ENCODE results near the gene DLGAP4.

DLGAP4 gene

DNA sequence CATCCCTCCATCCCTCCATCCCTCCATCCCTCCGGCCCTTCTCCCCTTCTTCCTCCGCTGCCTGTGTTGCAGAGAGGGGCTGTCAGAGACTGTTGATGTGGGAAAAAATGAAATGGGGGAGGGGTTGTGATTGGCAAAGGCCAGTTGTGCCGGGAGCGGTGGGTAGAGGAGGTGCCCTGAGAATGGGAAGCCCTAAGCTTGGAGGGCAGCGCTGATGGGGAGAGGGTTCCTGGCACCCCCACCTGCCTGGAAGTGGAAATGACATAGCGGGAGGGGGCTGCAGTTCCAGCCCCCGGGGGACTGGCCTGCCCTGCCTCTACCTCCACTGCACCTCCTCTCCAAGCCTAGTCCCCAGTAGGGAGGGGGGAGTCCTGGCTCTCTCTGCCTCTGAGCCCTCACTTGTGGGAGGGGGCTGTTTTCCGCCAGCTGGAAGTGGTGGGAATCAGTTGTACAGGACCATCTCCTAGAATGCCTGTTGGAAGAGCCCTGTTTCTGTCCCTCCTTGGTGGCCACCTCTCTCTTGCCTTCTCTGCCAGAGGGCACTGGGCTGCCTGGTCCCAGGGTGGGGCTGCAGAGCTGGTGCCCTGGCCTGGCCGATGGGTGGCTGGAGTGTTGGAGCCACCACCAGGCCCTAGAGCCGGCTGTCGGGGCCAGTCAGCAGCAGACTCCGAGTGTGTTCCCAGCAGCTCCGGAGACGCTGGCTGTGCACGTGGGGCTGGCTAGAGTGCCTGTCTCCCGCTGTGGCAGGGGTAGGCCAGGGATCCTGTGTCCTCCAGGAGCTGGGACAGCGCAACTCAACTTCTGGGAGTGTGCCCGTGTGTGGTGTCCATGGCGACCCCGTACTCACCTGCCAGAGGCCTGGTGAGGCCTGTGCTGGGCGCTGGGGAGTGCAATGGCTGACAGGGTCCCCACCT is 1.5 kb downstream of the DLGAP4 start:
- Histone ChIP-seq H3K14ac (ENCODE audit: low read length in 2 of 2) (no peak overlapping the region), H2BK12ac (ENCODE audit: low read length in 2 of 2) (no peak overlapping the region), H3K18ac (ENCODE audit: low read depth in 1 of 2, low read length in 2 of 2) (no peak overlapping the region), H2AK5ac (ENCODE audit: low read length, severe bottlenecking) (no peak overlapping the region), H4K91ac (ENCODE audit: low read length) (no peak overlapping the region), H3K27me3 (ENCODE audit: control insufficient read depth in 1 of 2, insufficient read depth in 1 of 2, low read length in 2 of 2) (peaks cover 94 to 95% of the 10 kb centered on the region in 2 experiments), H3K79me1 (replicated peaks; ENCODE audit: low read length, poor library complexity, severe bottlenecking) (no peaks in the 10 kb centered on the region), H2BK120ac (ENCODE audit: low read depth, low read length) (no peak overlapping the region), H2BK15ac (ENCODE audit: low read depth, poor library complexity, severe bottlenecking) (no peak overlapping the region), H3K4me1 (ENCODE audit: control insufficient read depth, insufficient read depth, low read depth, low read length) (peaks cover 12% of the 10 kb centered on the region), H3K27ac (ENCODE audit: low read length, poor library complexity, severe bottlenecking) (no peak overlapping the region), H3K4me3 (ENCODE audit: insufficient read depth in 1 of 2, low read depth in 1 of 2, low read length in 2 of 2) (no peak overlapping the region), H3K4ac (ENCODE audit: low read depth in 1 of 2, low read length in 2 of 2) (no peak overlapping the region), H3K9me3 (ENCODE audit: control insufficient read depth, low read length) (no peaks in the 10 kb centered on the region), H3K9ac (ENCODE audit: low read length) (no peak overlapping the region), H3K23ac (ENCODE audit: low read length in 2 of 2) (no peak overlapping the region), H2AFZ (ENCODE audit: low read depth, low read length) (no peak overlapping the region), H2BK5ac (ENCODE audit: low read depth, low read length, poor library complexity, severe bottlenecking) (no peak overlapping the region), H3K4me2 (ENCODE audit: low read length, poor library complexity, severe bottlenecking) (no peak overlapping the region), H3K36me3 (ENCODE audit: control insufficient read depth in 1 of 2, insufficient read depth in 2 of 2, low read depth in 1 of 2, low read length in 2 of 2) (no peaks in the 10 kb centered on the region), H4K8ac (ENCODE audit: low read length) (no peak overlapping the region)
- DNase-seq = no peak
- WGBS = 36% methylated on average over 18 of the region's 21 CpGs

DNA sequence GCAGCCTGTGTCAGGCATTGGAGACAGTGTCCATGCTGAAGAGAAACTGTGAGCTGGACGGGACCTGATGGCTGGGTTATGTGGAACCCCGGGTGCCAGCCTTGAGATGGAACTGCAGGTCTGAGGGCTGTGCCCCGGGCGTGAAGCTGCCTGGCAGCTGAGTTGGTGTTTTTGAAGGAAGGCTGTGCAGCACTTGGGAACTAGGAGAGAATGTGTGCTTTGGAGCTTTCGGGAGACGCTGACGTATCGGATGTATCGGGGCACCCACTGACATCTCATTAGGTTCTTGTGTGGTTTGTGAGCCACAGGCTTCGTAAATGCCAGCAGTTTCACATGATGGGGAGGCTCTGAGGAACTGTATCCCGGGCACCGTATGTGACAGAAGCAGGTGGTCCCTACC is 2.2 kb downstream of the DLGAP4 start:
- Histone ChIP-seq H3K9me3 (ENCODE audit: control insufficient read depth, low read length) (no peaks in the 10 kb centered on the region), H3K4me2 (ENCODE audit: low read length, poor library complexity, severe bottlenecking) (no peak overlapping the region), H2BK12ac (ENCODE audit: low read length in 2 of 2) (no peak overlapping the region), H3K18ac (ENCODE audit: low read depth in 1 of 2, low read length in 2 of 2) (no peak overlapping the region), H3K4ac (ENCODE audit: low read depth in 1 of 2, low read length in 2 of 2) (no peak overlapping the region), H2AK5ac (ENCODE audit: low read length, severe bottlenecking) (no peak overlapping the region), H4K91ac (ENCODE audit: low read length) (no peak overlapping the region), H2BK15ac (ENCODE audit: low read depth, poor library complexity, severe bottlenecking) (no peak overlapping the region), H3K9ac (ENCODE audit: low read length) (no peak overlapping the region), H2BK120ac (ENCODE audit: low read depth, low read length) (no peak overlapping the region), H3K4me3 (ENCODE audit: insufficient read depth in 1 of 2, low read depth in 1 of 2, low read length in 2 of 2) (no peak overlapping the region), H3K23ac (ENCODE audit: low read length in 2 of 2) (no peak overlapping the region), H3K27ac (ENCODE audit: low read length, poor library complexity, severe bottlenecking) (no peak overlapping the region), H2BK5ac (ENCODE audit: low read depth, low read length, poor library complexity, severe bottlenecking) (no peak overlapping the region), H3K4me1 (ENCODE audit: control insufficient read depth, insufficient read depth, low read depth, low read length) (peaks cover 12% of the 10 kb centered on the region), H3K79me1 (replicated peaks; ENCODE audit: low read length, poor library complexity, severe bottlenecking) (no peaks in the 10 kb centered on the region), H2AFZ (ENCODE audit: low read depth, low read length) (no peak overlapping the region), H3K14ac (ENCODE audit: low read length in 2 of 2) (no peak overlapping the region), H3K36me3 (ENCODE audit: control insufficient read depth in 1 of 2, insufficient read depth in 2 of 2, low read depth in 1 of 2, low read length in 2 of 2) (no peaks in the 10 kb centered on the region), H4K8ac (ENCODE audit: low read length) (no peak overlapping the region), H3K27me3 (ENCODE audit: control insufficient read depth in 1 of 2, insufficient read depth in 1 of 2, low read length in 2 of 2) (peaks cover 94 to 95% of the 10 kb centered on the region in 2 experiments)
- WGBS = 93% methylated on average over 12 of the region's 12 CpGs
- no peak for DNase-seq

DNA sequence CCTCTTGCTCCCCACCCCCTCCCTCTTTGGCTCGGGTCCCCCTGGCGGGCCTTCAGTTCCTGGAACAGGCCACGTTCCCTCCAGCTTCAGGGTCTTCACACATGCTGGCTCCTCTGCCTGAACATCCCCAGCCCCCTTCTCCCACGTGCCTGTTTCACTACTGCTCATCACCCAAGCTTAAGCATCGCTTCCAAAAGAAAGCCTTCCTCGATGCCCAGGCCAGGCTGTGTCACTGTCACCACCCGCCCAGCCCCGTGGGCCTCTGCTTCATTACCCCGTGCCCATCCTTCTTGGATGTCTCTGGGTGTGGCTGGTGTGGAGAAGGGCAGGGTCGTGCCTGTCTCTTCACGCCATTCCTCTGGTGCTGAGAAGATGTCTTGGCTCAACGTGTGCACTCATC is 2.8 kb downstream of the DLGAP4 start:
- Histone ChIP-seq H4K8ac (ENCODE audit: low read length) (no peak overlapping the region), H3K27me3 (ENCODE audit: control insufficient read depth in 1 of 2, insufficient read depth in 1 of 2, low read length in 2 of 2) (peaks cover 94 to 95% of the 10 kb centered on the region in 2 experiments), H3K9me3 (ENCODE audit: control insufficient read depth, low read length) (no peaks in the 10 kb centered on the region), H3K27ac (ENCODE audit: low read length, poor library complexity, severe bottlenecking) (no peak overlapping the region), H3K4me1 (ENCODE audit: control insufficient read depth, insufficient read depth, low read depth, low read length) (peaks cover 12% of the 10 kb centered on the region), H3K9ac (ENCODE audit: low read length) (no peak overlapping the region), H3K4ac (ENCODE audit: low read depth in 1 of 2, low read length in 2 of 2) (no peak overlapping the region), H2BK15ac (ENCODE audit: low read depth, poor library complexity, severe bottlenecking) (no peak overlapping the region), H2BK5ac (ENCODE audit: low read depth, low read length, poor library complexity, severe bottlenecking) (no peak overlapping the region), H3K4me3 (ENCODE audit: insufficient read depth in 1 of 2, low read depth in 1 of 2, low read length in 2 of 2) (no peak overlapping the region), H3K36me3 (ENCODE audit: control insufficient read depth in 1 of 2, insufficient read depth in 2 of 2, low read depth in 1 of 2, low read length in 2 of 2) (no peaks in the 10 kb centered on the region), H2BK12ac (ENCODE audit: low read length in 2 of 2) (no peak overlapping the region), H3K23ac (ENCODE audit: low read length in 2 of 2) (no peak overlapping the region), H3K18ac (ENCODE audit: low read depth in 1 of 2, low read length in 2 of 2) (no peak overlapping the region), H3K14ac (ENCODE audit: low read length in 2 of 2) (no peak overlapping the region), H3K4me2 (ENCODE audit: low read length, poor library complexity, severe bottlenecking) (no peak overlapping the region), H2BK120ac (ENCODE audit: low read depth, low read length) (no peak overlapping the region), H2AFZ (ENCODE audit: low read depth, low read length) (no peak overlapping the region), H3K79me1 (replicated peaks; ENCODE audit: low read length, poor library complexity, severe bottlenecking) (no peaks in the 10 kb centered on the region), H4K91ac (ENCODE audit: low read length) (no peak overlapping the region), H2AK5ac (ENCODE audit: low read length, severe bottlenecking) (no peak overlapping the region)
- no peak for DNase-seq
- WGBS = 56% methylated on average over 12 of the region's 12 CpGs

DNA sequence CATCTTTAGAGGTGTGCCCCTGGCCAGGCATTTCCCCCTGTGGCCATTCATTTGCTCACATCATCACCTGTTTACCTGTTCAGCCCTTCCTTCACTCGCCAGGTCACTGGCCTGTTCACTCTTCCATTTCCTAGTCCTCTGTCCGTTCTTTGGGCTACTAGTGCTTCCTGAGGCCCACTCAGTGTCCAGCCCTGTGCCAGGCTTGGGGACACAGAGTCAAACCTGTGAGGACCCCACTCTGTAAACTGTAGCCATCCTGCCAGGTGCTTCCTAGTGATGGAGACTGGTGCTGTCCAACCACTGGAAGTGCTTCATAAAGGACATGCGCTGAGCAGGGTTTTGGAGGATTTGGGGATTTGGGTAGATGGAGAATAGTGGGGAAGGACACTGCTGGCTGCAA is 3.5 kb downstream of the DLGAP4 start:
- no peak overlapping the region for H4K8ac ChIP-seq (ENCODE audit: low read length)
- peaks cover 90 to 91% of the 10 kb centered on the region in 2 experiments for H3K27me3 ChIP-seq (ENCODE audit: control insufficient read depth in 1 of 2, insufficient read depth in 1 of 2, low read length in 2 of 2)
- no peak overlapping the region for H3K18ac ChIP-seq (ENCODE audit: low read depth in 1 of 2, low read length in 2 of 2)
- H3K4me1 ChIP-seq (ENCODE audit: control insufficient read depth, insufficient read depth, low read depth, low read length) = peaks cover 12% of the 10 kb centered on the region
- no peak overlapping the region for H3K9ac ChIP-seq (ENCODE audit: low read length)
- no peak overlapping the region for H3K27ac ChIP-seq (ENCODE audit: low read length, poor library complexity, severe bottlenecking)
- no peak overlapping the region for H2BK15ac ChIP-seq (ENCODE audit: low read depth, poor library complexity, severe bottlenecking)
- H3K4me3 ChIP-seq (ENCODE audit: insufficient read depth in 1 of 2, low read depth in 1 of 2, low read length in 2 of 2) = no peak overlapping the region
- H2AFZ ChIP-seq (ENCODE audit: low read depth, low read length) = no peak overlapping the region
- no peak overlapping the region for H2BK5ac ChIP-seq (ENCODE audit: low read depth, low read length, poor library complexity, severe bottlenecking)
- no peak overlapping the region for H2BK12ac ChIP-seq (ENCODE audit: low read length in 2 of 2)
- WGBS = 71% methylated on average over 3 of the region's 3 CpGs
- H3K4me2 ChIP-seq (ENCODE audit: low read length, poor library complexity, severe bottlenecking) = no peak overlapping the region
- DNase-seq = no peak
- no peak overlapping the region for H3K4ac ChIP-seq (ENCODE audit: low read depth in 1 of 2, low read length in 2 of 2)
- no peaks in the 10 kb centered on the region for H3K79me1 ChIP-seq (replicated peaks; ENCODE audit: low read length, poor library complexity, severe bottlenecking)
- H3K9me3 ChIP-seq (ENCODE audit: control insufficient read depth, low read length) = no peaks in the 10 kb centered on the region
- no peak overlapping the region for H2BK120ac ChIP-seq (ENCODE audit: low read depth, low read length)
- H2AK5ac ChIP-seq (ENCODE audit: low read length, severe bottlenecking) = no peak overlapping the region
- no peak overlapping the region for H4K91ac ChIP-seq (ENCODE audit: low read length)
- no peak overlapping the region for H3K23ac ChIP-seq (ENCODE audit: low read length in 2 of 2)
- H3K14ac ChIP-seq (ENCODE audit: low read length in 2 of 2) = no peak overlapping the region
- no peaks in the 10 kb centered on the region for H3K36me3 ChIP-seq (ENCODE audit: control insufficient read depth in 1 of 2, insufficient read depth in 2 of 2, low read depth in 1 of 2, low read length in 2 of 2)
